ENCODE results near the gene MAGEA9B.
"Not testable (repeated sequence)": the region's sequence is repeated elsewhere in the genome, so short reads cannot be mapped to it uniquely, and the experiment has no call there.

Gene MAGEA9B

DNA sequence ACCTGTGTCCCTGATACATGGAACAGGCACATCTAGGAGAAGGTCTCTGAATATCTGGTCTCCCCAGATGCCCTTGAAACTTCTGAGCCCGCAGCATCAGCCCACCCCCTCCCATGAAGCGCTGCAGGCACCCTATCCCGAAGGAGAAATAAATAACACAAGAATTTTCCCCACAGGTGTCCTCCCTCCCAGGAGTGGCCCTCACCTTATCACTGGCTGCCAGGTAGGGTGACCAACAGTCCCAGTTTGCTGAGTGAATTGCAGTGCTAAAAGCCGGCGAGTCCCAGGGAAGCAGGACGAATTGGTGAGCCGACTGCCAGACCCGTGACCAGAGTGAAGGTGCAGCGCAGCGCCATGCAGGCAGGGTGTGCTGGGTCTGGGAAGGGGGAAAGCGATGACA, 53.3 kb downstream of the MAGEA9B start:
- DNase-seq: not testable (repeated sequence)

DNA sequence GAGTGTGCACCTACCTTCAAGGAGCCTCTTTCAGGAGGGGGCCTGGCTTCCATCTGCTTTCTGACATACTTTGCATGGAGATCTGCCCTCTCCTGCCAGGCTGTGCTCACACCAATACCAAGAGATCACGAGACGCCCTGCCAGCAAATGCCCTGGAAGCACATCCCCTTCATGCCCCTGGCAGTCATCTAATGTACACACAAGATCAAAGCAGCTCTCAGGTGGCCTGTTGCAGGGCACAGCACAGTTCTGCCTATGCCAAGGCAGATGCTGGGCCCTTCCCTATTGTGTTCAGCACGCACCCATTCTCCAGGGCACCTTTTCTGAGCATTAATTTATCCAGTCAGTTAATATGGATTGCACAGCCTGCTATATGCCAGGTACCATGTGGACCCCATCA, 54.4 kb downstream of the MAGEA9B start:
- not testable (repeated sequence) for DNase-seq

Measured in NCI-H446 treated with DMSO at 0.1 percent for 48 hours (cell line).